SK-N-SH treated with all-trans-retinoic acid at 6 μM for 48 hours (cell line): Measurements from ENCODE around the gene NDOR1.

Source experiments
- ATAC-seq: fragments of 200-7000 bp; cut with Tn5 transposase; 3 replicates; pipeline ENCODE4 v1.9.1; 2020; ENCODE audit warnings: mild to moderate bottlenecking, moderate library complexity
- ARNTL ChIP-seq: fragments of 450-650 bp; formaldehyde crosslinking; IDR thresholded peaks from 2 replicates; pipeline ENCODE4 v1.5.0; 2020; ENCODE audit warnings: low read depth, mild to moderate bottlenecking, moderate library complexity, borderline replicate concordance
- BACH2 ChIP-seq: fragments of 250-450 bp; sonication (Bioruptor Pico); IDR thresholded peaks from 2 replicates; pipeline ENCODE4 v1.9.0; 2021; ENCODE audit warnings: mild to moderate bottlenecking, borderline replicate concordance
- CSDC2 ChIP-seq: fragments of 250-450 bp; sonication (Bioruptor Pico); IDR thresholded peaks from 2 replicates; pipeline ENCODE4 v1.5.0; 2020; ENCODE audit warnings: mild to moderate bottlenecking, moderate library complexity
- ESRRG ChIP-seq: fragments of 250-450 bp; sonication (Bioruptor Pico); IDR thresholded peaks from 2 replicates; pipeline ENCODE4 v1.6.1; 2021; ENCODE audit warnings: mild to moderate bottlenecking
- GLIS3 ChIP-seq: fragments of 250-450 bp; sonication (Bioruptor Pico); IDR thresholded peaks from 2 replicates; pipeline ENCODE4 v1.5.0; 2020; ENCODE audit warnings: mild to moderate bottlenecking, moderate library complexity
- ISL1 ChIP-seq: fragments of 250-450 bp; sonication (Bioruptor Pico); IDR thresholded peaks from 2 replicates; pipeline ENCODE4 v2.1.2; 2022; ENCODE audit warnings: mild to moderate bottlenecking, moderate library complexity
- OSR1 ChIP-seq: fragments of 250-450 bp; sonication (Bioruptor Pico); IDR thresholded peaks from 2 replicates; pipeline ENCODE4 v1.8.0; 2022; ENCODE audit warnings: moderate library complexity, mild to moderate bottlenecking, inconsistent platforms
- PPARA ChIP-seq: fragments of 250-450 bp; sonication (Bioruptor Pico); IDR thresholded peaks from 2 replicates; pipeline ENCODE4 v1.5.0; 2020; ENCODE audit warnings: mild to moderate bottlenecking, borderline replicate concordance
- RARB ChIP-seq: fragments of 250-450 bp; sonication (Bioruptor Pico); IDR thresholded peaks from 2 replicates; pipeline ENCODE4 v1.8.0; 2021; ENCODE audit warnings: mild to moderate bottlenecking, moderate library complexity
- SNAI2 ChIP-seq: fragments of 250-450 bp; sonication (Bioruptor Pico); IDR thresholded peaks from 2 replicates; pipeline ENCODE4 v1.5.0; 2020; ENCODE audit warnings: mild to moderate bottlenecking, moderate library complexity
- TCF4 ChIP-seq: fragments of 250-450 bp; sonication (Bioruptor Pico); IDR thresholded peaks from 2 replicates; pipeline ENCODE4 v1.8.0; 2021; ENCODE audit warnings: mild to moderate bottlenecking, moderate library complexity, borderline replicate concordance
- TOX ChIP-seq: fragments of 250-450 bp; sonication (Bioruptor Pico); IDR thresholded peaks from 2 replicates; pipeline ENCODE4 v1.8.0; 2021; ENCODE audit warnings: mild to moderate bottlenecking, moderate library complexity, borderline replicate concordance
- ZC3H10 ChIP-seq: fragments of 250-450 bp; sonication (Bioruptor Pico); IDR thresholded peaks from 2 replicates; pipeline ENCODE4 v1.5.1; 2021; ENCODE audit warnings: mild to moderate bottlenecking, moderate library complexity
- ZFP3 ChIP-seq: fragments of 250-450 bp; sonication (Bioruptor Pico); IDR thresholded peaks from 2 replicates; pipeline ENCODE4 v1.5.0; 2020; ENCODE audit warnings: mild to moderate bottlenecking, moderate library complexity
- ZFP30 ChIP-seq: fragments of 450-650 bp; formaldehyde crosslinking; IDR thresholded peaks from 2 replicates; pipeline ENCODE4 v1.5.0; 2022; ENCODE audit warnings: mild to moderate bottlenecking, moderate library complexity
- ZNF70 ChIP-seq: fragments of 450-650 bp; formaldehyde crosslinking; IDR thresholded peaks from 2 replicates; pipeline ENCODE4 v1.5.0; 2020; ENCODE audit warnings: mild to moderate bottlenecking, moderate library complexity
- ZNF8 ChIP-seq: fragments of 450-650 bp; formaldehyde crosslinking; IDR thresholded peaks from 2 replicates; pipeline ENCODE4 v1.5.0; 2020; ENCODE audit warnings: mild to moderate bottlenecking, moderate library complexity
- TF ChIP-seq, protein P1 (sequence below): fragments of 250-450 bp; sonication (Bioruptor Pico); IDR thresholded peaks from 2 replicates; pipeline ENCODE4 v1.5.1; 2021; ENCODE audit warnings: mild to moderate bottlenecking, moderate library complexity
- TF ChIP-seq, protein P2 (sequence below): fragments of 250-450 bp; sonication (Bioruptor Pico); IDR thresholded peaks from 2 replicates; pipeline ENCODE4 v1.8.0; 2020; ENCODE audit warnings: mild to moderate bottlenecking, moderate library complexity, borderline replicate concordance
- TF ChIP-seq, protein P3 (sequence below): fragments of 250-450 bp; sonication (Bioruptor Pico); IDR thresholded peaks from 2 replicates; pipeline ENCODE4 v1.5.0; 2020; ENCODE audit warnings: mild to moderate bottlenecking, moderate library complexity
- TF ChIP-seq, protein P4 (sequence below): fragments of 250-450 bp; sonication (Bioruptor Pico); IDR thresholded peaks from 2 replicates; pipeline ENCODE4 v1.8.0; 2021; ENCODE audit warnings: low read depth, mild to moderate bottlenecking, moderate library complexity, borderline replicate concordance
- TF ChIP-seq, protein P5 (sequence below): fragments of 250-450 bp; sonication (Bioruptor Pico); IDR thresholded peaks from 2 replicates; pipeline ENCODE4 v1.5.1; 2020; ENCODE audit warnings: low read depth, mild to moderate bottlenecking, moderate library complexity

The NDOR1 gene

DNA sequence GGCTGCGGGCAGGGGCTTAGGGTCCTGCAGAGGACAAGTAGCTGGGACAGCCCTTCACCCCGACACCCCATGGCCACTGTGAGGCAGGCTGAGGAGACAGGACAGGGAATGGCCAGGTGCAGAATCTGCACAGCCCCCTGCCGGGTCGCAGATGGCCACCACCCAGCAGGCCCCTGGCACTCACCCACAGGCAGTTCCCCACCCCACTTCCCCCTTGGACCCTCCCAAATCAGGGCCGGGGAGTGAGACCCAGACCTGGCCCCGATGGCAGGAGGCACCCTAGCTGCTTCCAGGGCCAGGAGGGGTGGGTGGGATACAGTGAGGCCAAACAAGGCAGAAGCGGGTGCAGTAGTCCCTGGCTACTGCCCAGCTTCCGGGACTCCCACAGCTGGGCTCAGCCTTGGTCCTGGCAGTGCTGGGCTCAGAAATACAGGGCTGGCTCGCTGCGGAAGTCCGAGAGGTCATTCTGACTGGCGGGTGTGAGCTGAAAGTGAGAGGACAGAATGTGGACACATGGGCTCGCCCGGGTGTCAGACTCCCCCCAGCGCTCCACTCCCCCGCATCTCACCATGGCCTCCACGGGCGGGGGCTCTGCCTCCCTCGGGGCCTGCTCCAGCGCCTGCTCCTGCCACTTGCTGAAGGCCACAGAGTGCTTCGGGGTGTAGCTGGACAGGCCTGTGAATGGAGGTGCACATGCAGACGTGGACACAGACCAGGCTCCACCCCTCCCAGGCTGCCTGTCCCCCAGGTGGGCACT is 13.6 kb upstream of the NDOR1 start (continued):
- TF ChIP-seq SNAI2 (no peak), ZNF8 (CRISPR knock-in tag) (no peak)

DNA sequence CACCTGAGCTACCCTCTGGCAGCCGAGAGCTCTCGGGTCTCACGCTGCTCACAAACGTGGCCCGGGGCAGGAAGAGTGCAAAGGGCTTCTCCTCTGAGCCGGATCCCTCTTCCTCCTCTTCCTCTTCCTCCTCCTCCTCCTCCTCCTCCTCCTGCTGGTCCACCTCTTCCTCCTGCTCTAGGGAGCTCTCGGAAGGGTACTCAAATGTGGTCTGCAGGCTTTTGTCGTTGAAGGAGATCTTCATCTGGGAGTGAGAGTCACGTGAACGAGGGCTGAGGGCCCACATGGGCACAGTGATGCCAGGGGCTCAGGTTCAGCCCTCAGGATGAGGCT is 13.1 kb upstream of the NDOR1 start:
- TF ChIP-seq, protein P1, sequence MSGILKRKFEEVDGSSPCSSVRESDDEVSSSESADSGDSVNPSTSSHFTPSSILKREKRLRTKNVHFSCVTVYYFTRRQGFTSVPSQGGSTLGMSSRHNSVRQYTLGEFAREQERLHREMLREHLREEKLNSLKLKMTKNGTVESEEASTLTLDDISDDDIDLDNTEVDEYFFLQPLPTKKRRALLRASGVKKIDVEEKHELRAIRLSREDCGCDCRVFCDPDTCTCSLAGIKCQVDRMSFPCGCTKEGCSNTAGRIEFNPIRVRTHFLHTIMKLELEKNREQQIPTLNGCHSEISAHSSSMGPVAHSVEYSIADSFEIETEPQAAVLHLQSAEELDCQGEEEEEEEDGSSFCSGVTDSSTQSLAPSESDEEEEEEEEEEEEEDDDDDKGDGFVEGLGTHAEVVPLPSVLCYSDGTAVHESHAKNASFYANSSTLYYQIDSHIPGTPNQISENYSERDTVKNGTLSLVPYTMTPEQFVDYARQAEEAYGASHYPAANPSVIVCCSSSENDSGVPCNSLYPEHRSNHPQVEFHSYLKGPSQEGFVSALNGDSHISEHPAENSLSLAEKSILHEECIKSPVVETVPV (CRISPR knock-in tag): no peak
- TF ChIP-seq, protein P2, sequence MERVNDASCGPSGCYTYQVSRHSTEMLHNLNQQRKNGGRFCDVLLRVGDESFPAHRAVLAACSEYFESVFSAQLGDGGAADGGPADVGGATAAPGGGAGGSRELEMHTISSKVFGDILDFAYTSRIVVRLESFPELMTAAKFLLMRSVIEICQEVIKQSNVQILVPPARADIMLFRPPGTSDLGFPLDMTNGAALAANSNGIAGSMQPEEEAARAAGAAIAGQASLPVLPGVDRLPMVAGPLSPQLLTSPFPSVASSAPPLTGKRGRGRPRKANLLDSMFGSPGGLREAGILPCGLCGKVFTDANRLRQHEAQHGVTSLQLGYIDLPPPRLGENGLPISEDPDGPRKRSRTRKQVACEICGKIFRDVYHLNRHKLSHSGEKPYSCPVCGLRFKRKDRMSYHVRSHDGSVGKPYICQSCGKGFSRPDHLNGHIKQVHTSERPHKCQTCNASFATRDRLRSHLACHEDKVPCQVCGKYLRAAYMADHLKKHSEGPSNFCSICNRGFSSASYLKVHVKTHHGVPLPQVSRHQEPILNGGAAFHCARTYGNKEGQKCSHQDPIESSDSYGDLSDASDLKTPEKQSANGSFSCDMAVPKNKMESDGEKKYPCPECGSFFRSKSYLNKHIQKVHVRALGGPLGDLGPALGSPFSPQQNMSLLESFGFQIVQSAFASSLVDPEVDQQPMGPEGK (CRISPR knock-in tag): no peak
- TF ChIP-seq ZNF8 (CRISPR knock-in tag) (no peak), TCF4 (CRISPR knock-in tag) (no peak), PPARA (CRISPR knock-in tag) (no peak), TOX (CRISPR knock-in tag) (no peak), ZC3H10 (CRISPR knock-in tag) (no peak), RARB (CRISPR knock-in tag) (no peak), ARNTL (CRISPR knock-in tag) (no peak), ZFP30 (CRISPR knock-in tag) (no peak), ZFP3 (CRISPR knock-in tag) (no peak), GLIS3 (CRISPR knock-in tag) (no peak), ISL1 (CRISPR knock-in tag) (no peak), ZNF70 (CRISPR knock-in tag) (no peak)
- TF ChIP-seq, protein P3, sequence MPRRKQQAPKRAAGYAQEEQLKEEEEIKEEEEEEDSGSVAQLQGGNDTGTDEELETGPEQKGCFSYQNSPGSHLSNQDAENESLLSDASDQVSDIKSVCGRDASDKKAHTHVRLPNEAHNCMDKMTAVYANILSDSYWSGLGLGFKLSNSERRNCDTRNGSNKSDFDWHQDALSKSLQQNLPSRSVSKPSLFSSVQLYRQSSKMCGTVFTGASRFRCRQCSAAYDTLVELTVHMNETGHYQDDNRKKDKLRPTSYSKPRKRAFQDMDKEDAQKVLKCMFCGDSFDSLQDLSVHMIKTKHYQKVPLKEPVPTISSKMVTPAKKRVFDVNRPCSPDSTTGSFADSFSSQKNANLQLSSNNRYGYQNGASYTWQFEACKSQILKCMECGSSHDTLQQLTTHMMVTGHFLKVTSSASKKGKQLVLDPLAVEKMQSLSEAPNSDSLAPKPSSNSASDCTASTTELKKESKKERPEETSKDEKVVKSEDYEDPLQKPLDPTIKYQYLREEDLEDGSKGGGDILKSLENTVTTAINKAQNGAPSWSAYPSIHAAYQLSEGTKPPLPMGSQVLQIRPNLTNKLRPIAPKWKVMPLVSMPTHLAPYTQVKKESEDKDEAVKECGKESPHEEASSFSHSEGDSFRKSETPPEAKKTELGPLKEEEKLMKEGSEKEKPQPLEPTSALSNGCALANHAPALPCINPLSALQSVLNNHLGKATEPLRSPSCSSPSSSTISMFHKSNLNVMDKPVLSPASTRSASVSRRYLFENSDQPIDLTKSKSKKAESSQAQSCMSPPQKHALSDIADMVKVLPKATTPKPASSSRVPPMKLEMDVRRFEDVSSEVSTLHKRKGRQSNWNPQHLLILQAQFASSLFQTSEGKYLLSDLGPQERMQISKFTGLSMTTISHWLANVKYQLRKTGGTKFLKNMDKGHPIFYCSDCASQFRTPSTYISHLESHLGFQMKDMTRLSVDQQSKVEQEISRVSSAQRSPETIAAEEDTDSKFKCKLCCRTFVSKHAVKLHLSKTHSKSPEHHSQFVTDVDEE (CRISPR knock-in tag): no peak
- TF ChIP-seq, protein P4, sequence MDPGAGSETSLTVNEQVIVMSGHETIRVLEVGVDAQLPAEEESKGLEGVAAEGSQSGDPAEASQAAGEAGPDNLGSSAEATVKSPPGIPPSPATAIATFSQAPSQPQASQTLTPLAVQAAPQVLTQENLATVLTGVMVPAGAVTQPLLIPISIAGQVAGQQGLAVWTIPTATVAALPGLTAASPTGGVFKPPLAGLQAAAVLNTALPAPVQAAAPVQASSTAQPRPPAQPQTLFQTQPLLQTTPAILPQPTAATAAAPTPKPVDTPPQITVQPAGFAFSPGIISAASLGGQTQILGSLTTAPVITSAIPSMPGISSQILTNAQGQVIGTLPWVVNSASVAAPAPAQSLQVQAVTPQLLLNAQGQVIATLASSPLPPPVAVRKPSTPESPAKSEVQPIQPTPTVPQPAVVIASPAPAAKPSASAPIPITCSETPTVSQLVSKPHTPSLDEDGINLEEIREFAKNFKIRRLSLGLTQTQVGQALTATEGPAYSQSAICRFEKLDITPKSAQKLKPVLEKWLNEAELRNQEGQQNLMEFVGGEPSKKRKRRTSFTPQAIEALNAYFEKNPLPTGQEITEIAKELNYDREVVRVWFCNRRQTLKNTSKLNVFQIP: no peak
- TF ChIP-seq, protein P5, sequence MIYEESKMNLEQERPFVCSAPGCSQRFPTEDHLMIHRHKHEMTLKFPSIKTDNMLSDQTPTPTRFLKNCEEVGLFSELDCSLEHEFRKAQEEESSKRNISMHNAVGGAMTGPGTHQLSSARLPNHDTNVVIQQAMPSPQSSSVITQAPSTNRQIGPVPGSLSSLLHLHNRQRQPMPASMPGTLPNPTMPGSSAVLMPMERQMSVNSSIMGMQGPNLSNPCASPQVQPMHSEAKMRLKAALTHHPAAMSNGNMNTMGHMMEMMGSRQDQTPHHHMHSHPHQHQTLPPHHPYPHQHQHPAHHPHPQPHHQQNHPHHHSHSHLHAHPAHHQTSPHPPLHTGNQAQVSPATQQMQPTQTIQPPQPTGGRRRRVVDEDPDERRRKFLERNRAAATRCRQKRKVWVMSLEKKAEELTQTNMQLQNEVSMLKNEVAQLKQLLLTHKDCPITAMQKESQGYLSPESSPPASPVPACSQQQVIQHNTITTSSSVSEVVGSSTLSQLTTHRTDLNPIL (CRISPR knock-in tag): no peak
- ATAC-seq: no peak

DNA sequence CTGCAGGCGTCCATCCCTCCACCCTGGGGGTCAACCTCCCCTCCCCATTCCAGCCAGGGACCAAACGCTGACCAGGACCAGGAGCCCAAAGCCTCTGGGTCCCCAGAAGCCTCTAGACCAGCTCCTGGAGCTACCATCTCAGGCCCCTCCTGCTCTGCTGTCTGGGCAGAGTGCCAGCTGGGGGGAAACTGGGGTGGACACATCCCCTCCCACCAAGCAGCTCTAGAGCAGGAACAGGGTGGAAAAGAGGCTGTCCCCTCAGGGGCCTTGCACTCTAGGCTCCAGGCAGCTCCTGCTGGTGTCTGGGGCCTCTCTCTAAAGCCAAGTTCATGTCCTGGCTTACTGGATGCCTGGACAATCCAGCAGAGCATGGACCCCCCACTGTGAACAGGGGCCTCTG is 12.6 kb upstream of the NDOR1 start:
- no peak for ATAC-seq
- TF ChIP-seq ESRRG (CRISPR knock-in tag) (no peak), ZNF70 (CRISPR knock-in tag) (no peak), TCF4 (CRISPR knock-in tag) (no peak), SNAI2 (no peak), ISL1 (CRISPR knock-in tag) (no peak), RARB (CRISPR knock-in tag) (no peak), ZNF8 (CRISPR knock-in tag) (no peak), CSDC2 (no peak), GLIS3 (CRISPR knock-in tag) (no peak), BACH2 (CRISPR knock-in tag) (no peak), PPARA (CRISPR knock-in tag) (no peak), OSR1 (CRISPR knock-in tag) (no peak)
- TF ChIP-seq, protein P5 (CRISPR knock-in tag): no peak
- TF ChIP-seq, protein P4: no peak
- TF ChIP-seq, protein P1 (CRISPR knock-in tag): no peak
